CD4-positive, alpha-beta T cell treated with Interferon gamma for 1 hour (primary cell): Measurements from ENCODE around the gene LRRC47.

Source experiments
- DNase-seq: peaks from one replicate; pipeline ENCODE4 v3.0.0-alpha.2; 2020

Gene LRRC47

DNA sequence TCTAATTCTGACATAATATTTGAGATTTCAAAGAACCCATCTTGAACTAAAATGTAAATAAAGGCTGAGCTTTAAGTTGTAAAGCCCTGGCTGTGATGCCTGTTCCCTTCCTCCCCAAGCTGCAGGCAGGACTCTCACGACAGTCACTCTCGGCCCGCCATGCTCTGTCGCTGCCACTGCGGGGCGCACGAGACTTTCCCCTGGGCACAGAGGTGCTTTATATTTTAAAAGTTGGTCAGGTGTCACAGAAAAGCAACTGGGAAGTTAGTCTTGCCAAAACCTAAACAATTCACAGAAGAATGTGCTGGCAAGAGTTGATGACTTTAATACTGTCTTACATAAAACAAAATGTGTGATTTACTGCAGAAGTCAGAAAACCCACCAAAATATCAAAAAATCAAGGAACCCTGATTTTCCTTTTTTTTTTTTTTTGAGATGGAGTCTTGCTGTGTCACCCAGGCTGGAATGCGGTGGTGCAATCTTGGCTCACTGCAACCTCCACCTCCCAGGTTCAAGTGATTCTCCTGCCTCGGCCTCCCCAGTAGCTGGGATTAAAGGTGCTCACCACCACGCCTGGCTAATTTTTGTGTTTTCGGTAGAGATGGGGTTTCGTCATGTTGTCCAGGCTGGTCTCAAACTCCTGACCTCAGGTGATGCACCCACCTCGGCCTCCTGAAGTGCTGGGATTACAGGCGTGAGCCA, 10.7 kb downstream of the LRRC47 start:
- DNase-seq = no peak

DNA sequence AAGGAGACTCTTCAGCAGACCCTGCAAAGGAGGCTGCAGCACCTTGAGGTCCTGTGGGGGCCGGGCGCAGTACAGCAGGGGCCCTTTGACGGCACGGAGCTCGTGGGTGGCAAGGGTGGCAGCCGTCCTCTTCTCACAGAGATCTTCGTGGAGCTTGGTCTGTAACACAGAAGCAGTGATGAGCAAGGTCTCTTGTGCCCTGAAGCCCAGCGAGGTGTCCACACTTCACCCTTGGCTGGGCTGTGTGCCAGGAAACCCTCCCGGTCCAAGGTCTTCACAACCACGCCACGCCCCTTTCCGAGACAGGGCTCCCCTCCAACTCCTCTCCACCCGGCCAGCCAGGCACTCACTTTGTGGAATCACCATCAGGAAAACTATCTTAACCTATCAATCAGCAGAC, 11.3 kb downstream of the LRRC47 start:
- no peak for DNase-seq

DNA sequence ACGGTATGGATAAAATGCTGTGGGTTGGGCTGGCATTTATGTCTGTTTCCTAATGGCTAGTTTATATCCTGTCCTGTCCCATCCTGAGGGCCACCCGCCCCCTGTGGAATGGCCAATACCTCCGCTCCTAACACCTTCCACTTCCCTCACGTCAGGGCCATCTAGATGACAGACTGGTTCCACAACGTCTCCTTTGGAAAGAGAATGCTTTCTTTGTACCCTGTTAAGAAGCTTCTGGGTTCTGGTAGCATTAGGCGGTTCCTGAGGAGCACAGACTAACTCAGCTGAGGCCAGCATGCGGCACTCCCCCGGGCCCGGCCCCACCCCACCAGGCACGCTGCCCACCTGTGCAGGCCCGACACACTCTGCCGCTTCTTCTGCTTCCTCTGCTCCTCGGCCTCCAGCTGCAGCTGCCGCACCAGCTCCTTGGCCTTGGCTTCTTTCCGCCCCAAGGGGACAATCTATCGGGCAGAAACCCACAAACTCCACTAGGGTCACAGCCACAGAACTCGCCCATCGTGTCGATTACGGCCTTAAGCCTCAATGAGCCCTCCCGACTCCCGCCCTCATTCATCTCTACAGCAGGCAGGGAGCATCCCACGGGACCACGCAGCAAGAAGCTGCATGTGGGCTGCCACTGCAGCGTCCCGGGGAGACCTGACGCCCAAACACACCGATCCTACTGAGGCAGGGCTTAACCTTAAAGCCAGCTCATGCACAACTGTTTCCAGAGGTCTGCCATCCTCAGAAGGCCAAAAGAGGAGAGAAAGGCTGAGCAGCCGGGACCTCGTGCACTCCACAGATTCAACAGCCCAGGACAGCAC, 12.4 kb downstream of the LRRC47 start:
- DNase-seq = no peak

DNA sequence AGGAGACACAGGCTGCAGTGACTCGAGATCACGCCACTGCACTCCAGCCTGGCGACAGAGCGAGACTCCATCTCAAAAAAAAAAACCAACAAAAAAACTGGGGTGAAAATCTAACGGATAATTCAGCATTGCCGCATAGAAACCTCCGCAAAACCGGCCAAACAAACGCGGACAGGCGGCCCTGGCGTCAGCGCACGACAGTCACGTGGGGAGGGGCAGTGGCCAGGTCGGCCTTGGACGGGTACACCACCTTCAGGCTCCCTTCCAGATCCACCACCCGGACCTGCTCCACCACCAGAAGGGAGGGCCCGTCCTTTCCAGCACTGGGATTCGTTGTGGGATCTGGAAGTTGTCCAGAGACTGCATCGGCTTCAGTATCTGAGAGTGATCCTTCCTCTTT, 15.4 kb downstream of the LRRC47 start:
- DNase-seq = no peak

DNA sequence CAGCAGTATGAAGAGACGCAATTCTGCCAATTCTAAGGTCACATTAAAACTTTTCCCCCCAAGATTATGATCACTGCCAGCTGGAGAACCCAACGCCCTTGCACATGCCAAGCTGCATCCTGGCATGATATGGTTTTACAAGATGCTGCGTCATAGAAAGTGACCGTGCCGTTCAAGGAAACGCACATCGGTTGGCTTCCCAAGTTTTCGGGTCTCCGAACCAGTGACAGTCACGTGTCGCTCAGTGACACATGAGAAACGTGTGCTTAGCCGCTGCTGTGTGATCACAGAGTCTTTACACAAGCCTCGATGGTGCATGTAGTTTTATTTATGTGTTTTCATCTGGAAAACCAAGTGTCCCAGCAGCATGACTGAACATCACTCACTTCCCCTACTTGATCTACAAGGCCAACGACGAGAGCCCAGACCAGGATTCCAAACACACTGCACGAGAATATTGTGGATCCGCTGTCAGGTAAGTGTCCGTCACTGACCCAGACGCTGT, 16.3 kb downstream of the LRRC47 start:
- no peak for DNase-seq

DNA sequence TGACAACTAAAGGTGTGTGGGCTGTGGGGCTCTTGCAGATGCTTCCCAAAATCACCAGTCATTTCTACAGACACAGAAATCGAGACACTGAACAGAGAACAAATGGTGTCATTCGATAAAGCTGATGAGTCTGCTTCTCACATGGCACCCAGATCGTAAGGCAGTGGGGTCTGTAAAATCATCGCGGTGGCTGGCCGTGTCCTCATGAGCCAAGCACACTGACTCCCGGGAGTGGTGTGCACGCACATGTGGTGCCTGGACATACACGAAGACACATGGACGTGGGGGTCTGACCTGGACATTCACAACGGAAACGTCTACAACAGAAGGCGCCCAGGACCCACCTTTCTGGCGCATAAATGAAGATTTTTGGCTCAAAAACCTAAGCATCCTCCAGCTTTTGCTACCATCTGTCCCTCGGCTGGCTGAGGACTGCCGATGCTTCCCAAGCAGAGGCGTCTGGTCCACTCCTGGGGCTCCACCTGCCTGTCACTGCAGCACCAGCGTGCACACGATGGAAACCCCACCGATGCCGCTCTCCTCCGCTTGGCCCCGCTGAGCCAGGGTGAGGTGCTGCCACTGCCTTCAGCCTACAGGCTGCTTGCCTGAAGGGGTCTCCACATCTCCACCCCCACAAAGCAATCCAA, 16.9 kb downstream of the LRRC47 start:
- DNase-seq = no peak

DNA sequence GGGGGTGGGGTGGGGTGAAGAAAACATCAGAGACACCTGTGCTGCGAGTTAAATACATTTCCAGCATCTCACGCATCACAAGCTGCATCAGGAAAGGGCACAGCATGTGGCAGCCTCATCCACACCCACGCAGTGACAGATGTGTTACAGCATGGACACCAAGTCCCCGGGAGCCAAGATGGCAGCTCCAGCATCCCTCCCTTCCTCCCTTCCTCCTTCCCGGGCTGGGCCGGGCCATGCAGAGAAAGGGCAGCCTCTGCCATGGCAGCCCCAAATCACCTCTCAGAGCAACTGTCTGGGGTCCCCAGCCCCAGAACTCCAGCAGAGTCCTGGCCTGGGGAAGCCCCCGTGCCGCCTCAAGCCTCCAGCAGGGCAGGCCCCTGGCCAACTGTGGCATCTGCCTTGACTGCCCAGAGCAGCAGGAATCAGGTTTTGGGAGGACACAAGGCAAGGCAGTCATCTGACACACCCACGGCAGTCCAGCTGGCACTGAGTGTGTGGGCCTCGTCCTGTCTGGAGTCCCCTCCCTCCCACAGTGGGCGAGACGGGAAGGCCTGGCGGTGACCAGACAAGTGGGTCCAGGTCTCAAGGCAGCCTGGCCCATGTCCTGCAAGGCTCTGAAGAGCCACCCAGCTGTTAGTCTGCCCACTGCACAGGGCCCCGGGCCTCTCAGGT, 17.6 kb downstream of the LRRC47 start:
- no peak for DNase-seq

DNA sequence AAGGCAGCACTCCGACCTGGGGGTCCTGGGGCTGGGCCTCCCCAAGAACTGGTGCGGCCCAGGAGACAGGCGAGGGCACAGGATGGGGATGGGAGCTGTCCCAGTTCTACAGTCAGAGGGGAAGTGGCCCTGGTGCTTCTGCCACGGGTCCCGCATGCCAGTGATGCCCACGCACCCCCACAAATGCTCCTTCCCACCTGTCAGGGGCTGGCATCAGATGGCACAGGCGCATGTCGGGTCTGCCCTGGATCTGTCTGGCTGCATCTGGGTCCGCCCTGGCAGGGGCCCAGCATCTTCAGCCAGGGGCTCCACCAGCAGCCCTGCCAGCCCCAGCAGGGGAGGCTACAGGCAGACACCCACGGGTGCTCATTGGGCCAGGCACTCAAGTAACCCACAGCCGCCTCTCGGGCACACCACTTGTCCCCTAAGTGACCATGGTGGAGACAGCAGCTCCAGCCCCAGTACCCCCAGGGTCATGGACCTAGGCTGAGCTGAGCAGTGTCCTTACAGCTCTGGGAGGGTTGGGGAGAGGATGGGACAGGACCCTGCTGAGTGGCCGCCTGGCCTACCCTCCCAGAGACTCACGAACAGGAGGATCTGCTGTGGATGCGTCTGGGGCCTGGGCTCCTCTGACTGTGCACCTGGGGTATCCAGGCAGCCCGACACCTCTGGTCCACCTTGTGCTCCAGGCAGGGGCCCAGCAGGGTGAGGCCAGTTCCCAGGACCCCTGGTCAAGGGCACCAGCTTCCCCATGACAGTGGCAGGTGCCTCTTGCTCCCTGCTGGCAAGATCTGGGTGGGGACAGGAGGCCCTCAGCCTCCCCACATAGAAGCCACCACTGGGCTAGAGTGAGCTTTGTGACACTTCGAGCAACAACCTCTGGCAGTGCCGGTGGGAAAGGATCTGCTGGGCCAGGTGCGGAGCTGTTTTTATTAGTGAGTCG, 18.4 kb downstream of the LRRC47 start:
- no peak for DNase-seq

DNA sequence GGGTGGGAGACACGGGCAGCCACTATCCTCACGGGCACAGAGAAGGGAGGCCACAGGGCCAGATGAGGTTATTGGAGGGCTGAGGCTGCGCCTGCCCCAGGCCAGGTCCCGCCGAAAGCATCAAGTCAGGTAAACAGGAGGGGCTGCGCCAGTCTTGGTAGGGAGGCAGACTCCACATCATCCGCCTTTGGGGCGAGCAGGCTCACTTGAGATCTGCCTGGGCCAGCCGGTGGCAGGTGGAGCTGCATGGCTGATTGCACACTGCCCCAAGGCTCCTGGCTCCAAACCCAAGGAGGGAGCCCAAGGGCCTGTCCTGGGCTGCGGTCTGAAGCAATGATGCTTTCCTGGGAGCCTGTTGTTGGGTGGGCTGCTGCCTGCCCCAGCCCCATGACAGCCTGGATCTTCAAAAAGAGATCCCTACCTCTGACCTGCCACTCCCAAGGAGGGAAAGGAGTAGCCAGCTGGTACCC, 19.2 kb downstream of the LRRC47 start:
- no peak for DNase-seq

DNA sequence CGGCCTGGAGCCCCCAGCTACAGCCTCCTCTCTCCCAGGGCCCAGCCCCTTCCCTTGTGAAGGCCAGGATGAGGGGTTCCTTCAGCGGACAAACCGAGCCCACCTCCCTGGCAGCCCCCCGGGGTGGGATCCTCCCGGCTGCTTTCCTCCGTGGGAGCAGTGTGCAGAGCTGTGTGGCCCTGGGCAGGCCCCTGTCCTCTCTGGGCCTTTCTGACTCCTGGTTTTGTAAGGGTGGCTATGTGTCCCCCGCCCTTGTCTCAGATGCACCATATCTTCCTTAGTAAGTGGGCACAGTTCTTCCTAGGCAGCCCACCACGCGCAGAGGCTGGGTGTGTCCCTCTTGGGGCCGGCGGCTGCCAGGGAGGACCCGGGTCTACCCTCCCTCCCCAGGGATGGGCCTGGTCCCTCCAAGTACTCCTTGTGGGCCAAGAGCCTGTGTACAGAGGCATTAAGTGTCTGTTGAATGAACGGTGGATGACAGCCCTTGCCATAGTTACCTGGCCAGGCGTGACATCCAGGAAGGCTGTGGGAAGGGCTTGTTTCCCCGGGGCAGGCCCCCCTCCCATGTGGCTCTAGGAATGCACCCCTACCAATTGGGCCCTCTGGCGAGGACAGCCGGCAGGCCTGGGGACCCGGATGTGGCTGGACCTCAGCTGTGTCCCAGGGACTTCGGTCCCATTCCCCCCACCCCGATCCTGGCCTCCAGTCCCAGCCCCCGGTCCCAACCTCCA, 19.9 kb downstream of the LRRC47 start:
- no peak for DNase-seq

DNA sequence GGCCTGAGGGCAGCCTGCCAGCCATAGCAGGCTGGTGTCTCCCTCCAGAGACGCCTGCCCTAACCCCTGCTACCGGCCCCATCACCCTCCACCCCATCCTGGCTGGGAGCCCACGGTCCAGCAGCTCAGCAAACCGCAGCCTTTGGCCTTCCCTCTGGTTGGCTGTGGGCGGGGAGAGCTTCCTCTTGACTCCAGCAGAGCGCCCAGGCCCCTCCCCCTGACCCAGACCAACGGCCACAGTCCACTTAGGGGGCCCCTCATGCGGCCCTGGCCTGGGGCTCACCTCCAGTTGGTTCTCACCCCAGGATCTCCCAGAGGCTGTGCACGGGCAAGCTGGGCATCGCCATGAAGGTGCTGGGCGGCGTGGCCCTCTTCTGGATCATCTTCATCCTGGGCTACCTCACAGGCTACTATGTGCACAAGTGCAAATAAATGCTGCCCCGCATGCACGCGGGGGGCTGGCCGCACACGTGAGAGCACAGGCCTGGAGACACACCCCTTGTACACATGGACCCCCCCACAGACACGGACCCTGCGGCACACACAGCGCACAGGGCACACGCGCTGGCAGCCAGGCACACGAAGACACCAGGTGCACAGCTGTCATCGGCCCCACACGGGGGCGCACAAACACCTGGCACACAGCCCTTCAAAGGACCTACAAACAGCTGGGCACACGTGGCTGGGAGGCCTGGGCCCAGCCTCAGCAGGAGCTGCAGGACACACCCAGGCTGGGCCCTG, 20.6 kb downstream of the LRRC47 start:
- peak; percentile 51 for DNase-seq

DNA sequence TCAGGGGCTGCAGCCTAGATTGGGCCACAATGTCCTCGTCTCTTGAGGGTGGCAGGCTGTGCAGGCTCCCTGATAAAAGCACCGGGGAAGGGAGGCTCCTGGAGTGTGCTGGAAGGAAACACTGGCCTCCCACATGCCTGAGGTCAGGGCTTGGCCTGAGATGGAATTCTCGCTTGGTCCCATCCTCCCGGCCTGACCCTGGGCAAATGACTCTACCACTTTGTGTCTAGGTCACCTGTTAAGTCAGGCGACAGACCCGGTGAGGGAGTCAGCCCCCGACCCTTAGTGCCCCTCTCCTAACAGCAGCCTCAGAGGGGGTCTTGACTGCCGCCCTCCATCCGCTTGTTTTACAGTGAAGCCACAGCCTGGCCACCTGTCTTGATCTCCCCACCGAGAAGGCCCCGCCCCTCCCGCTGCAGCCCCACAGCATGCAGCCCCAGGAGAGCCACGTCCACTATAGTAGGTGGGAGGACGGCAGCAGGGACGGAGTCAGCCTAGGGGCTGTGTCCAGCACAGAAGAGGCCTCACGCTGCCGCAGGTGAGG, 21.3 kb downstream of the LRRC47 start:
- no peak for DNase-seq

DNA sequence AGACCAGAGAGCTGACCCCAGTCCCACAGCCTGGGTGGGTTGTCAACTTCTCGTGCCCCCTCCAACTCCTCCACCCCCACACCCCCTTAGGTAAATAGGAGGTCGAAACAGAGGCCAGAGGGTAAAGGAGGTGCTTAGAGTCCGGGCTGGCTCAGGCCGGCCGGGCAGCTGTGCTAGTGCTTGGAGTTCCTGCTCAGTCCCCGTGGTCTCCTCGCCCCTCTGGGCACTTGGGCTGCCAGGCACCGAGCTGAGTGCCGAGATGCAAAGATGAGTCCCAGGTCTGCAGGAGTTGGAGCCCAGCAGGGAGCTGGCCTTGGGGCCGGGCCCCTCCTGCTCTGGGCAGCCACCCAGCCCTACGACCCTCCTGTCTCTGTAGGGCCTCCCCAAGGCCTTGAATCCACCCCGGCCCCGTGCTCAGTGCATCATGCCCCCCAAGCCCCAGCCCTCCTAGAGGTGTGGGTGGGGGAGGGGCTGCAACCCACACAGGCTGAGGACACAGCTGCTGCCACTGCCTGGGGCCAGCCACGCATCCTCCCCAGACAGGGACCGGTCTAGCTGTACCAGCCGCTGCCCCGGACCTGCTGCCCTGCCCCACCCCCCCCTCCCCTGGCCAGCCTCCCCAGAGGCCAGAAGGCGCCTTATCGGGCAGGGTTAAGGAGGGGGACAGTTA, 21.9 kb downstream of the LRRC47 start:
- DNase-seq = no peak

DNA sequence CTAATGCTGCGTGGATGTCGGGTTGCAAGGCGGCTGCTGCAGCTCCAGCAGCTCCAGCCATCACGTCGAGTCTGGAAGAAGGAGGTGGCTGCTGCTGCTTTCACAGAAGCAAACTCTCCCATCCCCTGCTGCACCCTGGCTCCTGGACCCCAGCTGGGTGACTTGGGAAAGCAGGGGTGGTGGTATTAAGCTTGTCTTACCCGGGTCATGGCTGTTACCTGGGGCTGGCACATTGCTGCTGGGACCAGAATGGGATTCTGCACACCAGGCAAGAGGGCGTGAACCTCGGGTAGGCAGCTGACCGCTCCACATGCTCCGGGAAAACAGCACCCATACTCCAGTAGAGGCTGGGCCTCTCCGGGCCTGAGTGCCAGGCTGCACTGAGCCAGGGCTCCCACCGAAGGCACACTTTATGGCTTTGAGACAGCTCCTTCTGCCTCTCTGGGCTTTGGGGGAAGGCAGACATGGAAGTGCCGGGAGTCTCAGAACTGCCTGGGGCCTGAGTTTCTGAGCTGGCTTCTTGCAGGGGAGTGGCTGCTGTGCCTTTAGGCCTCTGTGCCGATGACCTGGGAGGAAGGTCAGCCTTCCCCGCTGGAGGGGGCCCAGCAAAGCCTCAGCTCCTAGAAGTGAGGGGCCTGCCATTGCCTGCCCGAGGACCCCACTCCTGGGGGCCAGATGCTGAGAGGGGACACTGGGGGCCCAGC, 22.6 kb downstream of the LRRC47 start:
- no peak for DNase-seq

DNA sequence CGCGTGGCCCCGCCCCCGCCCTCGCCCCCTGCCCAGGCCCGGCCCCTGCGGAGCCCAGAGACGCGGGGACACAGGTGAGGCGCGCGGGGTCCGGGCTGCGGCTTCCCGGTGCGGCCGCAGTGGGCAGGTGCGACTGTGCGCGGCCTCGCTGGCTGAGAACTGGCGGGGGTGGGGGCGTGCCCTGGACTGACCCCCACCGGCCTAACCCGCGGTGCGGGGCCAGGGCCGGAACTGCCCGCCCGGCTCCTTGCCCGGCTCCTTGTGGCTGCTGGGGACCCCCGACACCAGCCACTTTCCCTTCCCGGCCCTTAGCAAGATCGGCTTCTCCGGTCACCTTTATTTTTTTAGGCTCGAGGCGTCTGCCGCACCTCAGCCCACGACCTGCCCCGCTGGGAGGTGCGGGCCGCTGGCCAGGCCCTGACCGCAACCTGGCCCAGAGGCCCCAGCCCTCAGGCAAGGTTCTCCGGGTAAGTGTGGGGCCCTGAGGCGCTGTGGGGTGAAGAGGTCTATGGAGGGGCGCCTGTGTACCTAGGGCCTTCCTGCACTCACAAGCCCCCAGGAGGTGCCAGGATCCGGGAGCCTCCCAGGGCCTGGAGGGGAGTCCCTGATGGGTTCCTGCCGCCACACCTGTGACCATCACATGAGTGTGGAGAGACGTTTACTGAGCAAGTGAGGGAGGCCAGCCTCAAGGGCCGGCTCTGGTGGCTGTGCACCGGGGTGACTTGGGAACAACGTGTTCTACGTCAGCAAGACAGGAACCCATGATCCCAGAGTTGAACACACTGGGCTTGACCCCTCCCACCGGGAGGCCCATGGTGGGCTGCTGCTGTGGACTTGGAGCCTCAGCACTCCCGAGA, 23.4 kb downstream of the LRRC47 start, which contains the start of gene SMIM1:
SMIM1 (plus strand) TSS at position 35 of the 857 bp plus-strand sequence. CDS start 2,625 bp downstream, outside the sequence.
- no peak for DNase-seq

DNA sequence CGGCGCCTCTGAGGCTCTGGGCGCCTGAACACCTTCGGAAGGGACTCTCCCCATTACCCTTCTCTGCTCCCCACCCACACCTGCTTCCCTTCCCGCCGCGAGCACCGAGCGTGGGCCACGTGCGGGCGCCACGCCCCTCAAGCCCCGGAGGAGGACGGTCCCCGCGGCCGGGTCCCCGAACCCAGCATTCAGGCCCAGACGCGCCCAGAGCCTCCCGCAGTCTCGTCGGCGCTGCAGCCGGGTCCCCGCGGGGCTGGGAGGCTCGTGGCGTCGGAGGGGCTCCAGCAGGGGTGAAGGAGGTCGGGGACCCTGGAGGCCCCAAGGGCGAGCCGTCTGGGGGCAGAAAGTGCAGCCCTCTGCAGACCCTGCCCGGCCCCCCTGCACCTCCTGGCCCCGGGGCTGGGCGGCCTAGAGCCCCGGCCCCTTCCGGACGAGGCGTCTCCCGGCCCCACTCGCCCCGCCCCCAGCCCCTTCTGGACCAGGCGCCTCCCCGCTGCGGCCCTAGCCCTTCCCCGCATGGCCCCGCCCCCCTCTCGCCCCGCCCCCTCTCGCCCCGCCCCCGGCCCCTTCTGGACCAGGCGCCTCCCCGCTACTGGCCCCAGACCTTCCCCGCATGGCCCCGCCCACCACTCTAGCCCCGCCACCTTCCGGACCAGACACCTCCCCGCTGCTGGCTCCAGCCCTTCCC, 24.1 kb downstream of the LRRC47 start:
- DNase-seq = peak; percentile 93
